Right lobe of liver (tissue), 6 donors: Measurements from ENCODE around the gene SOCS7. TPM values are rescaled to one million over a fixed set of nuclear protein-coding genes. Genes with fewer than 3 reads are reported as not detected.
"Not testable (repeated sequence)": the region's sequence is repeated elsewhere in the genome, so short reads cannot be mapped to it uniquely, and the experiment has no call there.

Experiments used
- ATAC-seq, 4 donors: fragments of 200-7000 bp; cut with Tn5 transposase; one replicate each; pipeline ENCODE4 v1.9.1; 2020; ENCODE audit warnings: mild to moderate bottlenecking in 4 of 4, moderate library complexity in 4 of 4
- DNase-seq, 3 donors: peaks; one replicate each; pipeline ENCODE4 v3.0.0-alpha.2; 2020
- H3K27ac ChIP-seq, 3 donors: fragments of 200-600 bp; one replicate each; pipeline ENCODE4 v1.8.0; 2022
- H3K27me3 ChIP-seq, 2 donors: fragments of 200-600 bp; one replicate each; pipeline ENCODE4 v1.8.0; 2022
- H3K36me3 ChIP-seq, 4 donors: fragments of 200-600 bp; sonication (generic) in 1 of 4; one replicate each; pipeline versions ENCODE4 v1.5.1 to v1.8.0; 2017 to 2022; ENCODE audit warnings: control low read depth in 1 of 4
- H3K4me1 ChIP-seq, 4 donors: fragments of 200-600 bp; sonication (generic) in 1 of 4; one replicate each; pipeline versions ENCODE4 v1.5.1 to v1.8.0; 2017 to 2022; ENCODE audit warnings: control low read depth in 1 of 4
- H3K4me3 ChIP-seq, 3 donors: fragments of 200-600 bp; one replicate each; pipeline ENCODE4 v1.8.0; 2022
- H3K9me3 ChIP-seq, 4 donors: fragments of 200-600 bp; sonication (generic) in 1 of 4; one replicate each; pipeline versions ENCODE4 v1.5.1 to v1.8.0; 2017 to 2022; ENCODE audit warnings: control low read depth in 1 of 4
- POLR2A ChIP-seq: fragments of 450-650 bp; IDR thresholded peaks from one replicate; pipeline ENCODE4 v1.6.1; 2017; ENCODE audit warnings: antibody characterized with exemption, mild to moderate bottlenecking
- WGBS: methylation state at CpG from one replicate; pipeline ENCODE4 v1.1.6; 2018; ENCODE audit warnings: low coverage, low lambda C conversion rate; ENCODE audit not compliant: insufficient coverage; ENCODE audit errors: missing lambda C conversion rate; 5-methylcytosine and 5-hydroxymethylcytosine counted together
- intact Hi-C, 2 donors: fragments of 100-400 bp; cut with DNase I; formaldehyde crosslinking; loops; one replicate each; pipeline versions ENCODE4 v1.11.2 to v1.14.1; 2022
- total RNA-seq, 6 experiments: library from RNA; depleted of rRNA in 2 of 6; stranded (reverse); fragments of >200 nt in 2 of 6; fragmentation: NEBNext Ultra II Directional in 3 of 6; extraction: Animal tissue kit (Norgen Biotek cat#: 25700) in 3 of 6; gene quantifications; one replicate each; pipeline versions ENCODE4 v1.1.0 to v1.2.4, GENCODE V29; 2016 to 2023
- TF ChIP-seq, protein P1 (sequence below), 4 donors: fragments of 200-600 bp in 3 of 4; fragments of 450-650 bp in 1 of 4; IDR thresholded peaks; one replicate each; pipeline versions ENCODE4 v1.5.1 to v1.8.0; 2016 to 2022; ENCODE audit warnings: antibody characterized with exemption in 4 of 4, mild to moderate bottlenecking in 2 of 4
- donor health status: DM: no; HTN: yes; CAD: no.
- donor health status: DM: no; HTN: no; CAD: no.
- donor health status: DM: no; HTN: no; CAD: no.
- donor health status: DM: no; HTN: yes; CAD: no.
- donor health status: DM: no; HTN: yes; CAD: no.

SOCS7 gene
- total RNA-seq, 6 experiments from 2014 or later, result 2.2 to 6.0 (median 4.3) TPM

DNA sequence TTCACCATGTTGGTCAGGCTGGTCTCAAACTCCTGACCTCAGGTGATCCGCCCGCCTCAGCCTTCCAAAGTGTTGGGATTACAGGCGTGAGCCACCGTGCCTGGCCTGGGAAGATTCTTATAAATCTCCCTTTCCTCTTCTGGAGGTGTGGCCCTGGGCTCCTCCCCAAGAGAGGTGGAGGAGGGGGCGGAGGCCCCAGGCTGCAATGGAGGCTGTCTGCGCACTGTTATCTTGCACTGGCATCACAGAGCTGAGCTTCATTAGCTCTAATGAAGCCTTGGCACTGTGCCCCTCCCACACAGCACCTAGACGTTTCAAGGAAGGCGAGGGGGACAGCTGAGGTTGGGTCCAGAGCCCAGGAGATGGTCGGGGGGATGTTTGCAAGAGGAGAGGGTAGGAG, 84.2 kb downstream of the SOCS7 start:
- Histone ChIP-seq H3K36me3 (no peaks in the 10 kb centered on the region), H3K27ac (no peak overlapping the region), H3K4me3 (no peak overlapping the region), H3K4me1 (no peaks in the 10 kb centered on the region), H3K9me3 (no peaks in the 10 kb centered on the region), H3K27me3 (no peaks in the 10 kb centered on the region)
- ATAC-seq, result no peak
- WGBS, result 74% methylated on average over 7 of the region's 9 CpGs
- intact Hi-C loops, result no loop called here
- TF ChIP-seq, protein P1, sequence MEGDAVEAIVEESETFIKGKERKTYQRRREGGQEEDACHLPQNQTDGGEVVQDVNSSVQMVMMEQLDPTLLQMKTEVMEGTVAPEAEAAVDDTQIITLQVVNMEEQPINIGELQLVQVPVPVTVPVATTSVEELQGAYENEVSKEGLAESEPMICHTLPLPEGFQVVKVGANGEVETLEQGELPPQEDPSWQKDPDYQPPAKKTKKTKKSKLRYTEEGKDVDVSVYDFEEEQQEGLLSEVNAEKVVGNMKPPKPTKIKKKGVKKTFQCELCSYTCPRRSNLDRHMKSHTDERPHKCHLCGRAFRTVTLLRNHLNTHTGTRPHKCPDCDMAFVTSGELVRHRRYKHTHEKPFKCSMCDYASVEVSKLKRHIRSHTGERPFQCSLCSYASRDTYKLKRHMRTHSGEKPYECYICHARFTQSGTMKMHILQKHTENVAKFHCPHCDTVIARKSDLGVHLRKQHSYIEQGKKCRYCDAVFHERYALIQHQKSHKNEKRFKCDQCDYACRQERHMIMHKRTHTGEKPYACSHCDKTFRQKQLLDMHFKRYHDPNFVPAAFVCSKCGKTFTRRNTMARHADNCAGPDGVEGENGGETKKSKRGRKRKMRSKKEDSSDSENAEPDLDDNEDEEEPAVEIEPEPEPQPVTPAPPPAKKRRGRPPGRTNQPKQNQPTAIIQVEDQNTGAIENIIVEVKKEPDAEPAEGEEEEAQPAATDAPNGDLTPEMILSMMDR (IDR thresholded peaks at IDR 0.05), result no peak
- TF ChIP-seq POLR2A, result no peak
- DNase-seq, result peak in 1 of 3 donors; percentile 35

DNA sequence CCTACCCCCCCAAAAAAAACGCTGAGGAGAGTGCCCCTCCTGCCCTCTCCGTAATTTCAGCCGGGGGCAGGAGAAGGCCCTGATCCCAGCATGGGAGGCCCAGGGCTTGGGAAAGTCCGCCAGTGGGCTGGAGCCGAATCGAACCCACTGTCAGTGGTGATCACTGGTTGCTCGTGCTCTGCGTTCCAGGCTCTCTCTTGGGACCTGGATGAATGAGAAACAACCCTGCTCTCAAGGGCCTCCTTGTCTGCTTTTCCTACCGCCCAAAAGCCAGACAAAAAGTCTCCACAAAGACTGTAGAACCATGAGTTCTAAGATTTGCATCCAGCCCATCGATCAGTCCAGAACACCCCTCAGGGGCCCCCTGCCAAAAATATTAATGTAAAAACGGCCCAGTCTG, 84.7 kb downstream of the SOCS7 start:
- ATAC-seq (no peak), DNase-seq (peak in 1 of 3 donors; percentile 31)
- no peaks in the 10 kb centered on the region for H3K36me3 ChIP-seq
- H3K27ac ChIP-seq, result no peak overlapping the region
- no peaks in the 10 kb centered on the region for H3K4me1 ChIP-seq
- H3K4me3 ChIP-seq, result no peak overlapping the region
- WGBS, result 46% methylated on average over 6 of the region's 11 CpGs
- no peaks in the 10 kb centered on the region for H3K27me3 ChIP-seq
- intact Hi-C loops, result no loop called here
- no peak for TF ChIP-seq POLR2A
- TF ChIP-seq, protein P1 (IDR thresholded peaks at IDR 0.05), result no peak
- H3K9me3 ChIP-seq, result no peaks in the 10 kb centered on the region

DNA sequence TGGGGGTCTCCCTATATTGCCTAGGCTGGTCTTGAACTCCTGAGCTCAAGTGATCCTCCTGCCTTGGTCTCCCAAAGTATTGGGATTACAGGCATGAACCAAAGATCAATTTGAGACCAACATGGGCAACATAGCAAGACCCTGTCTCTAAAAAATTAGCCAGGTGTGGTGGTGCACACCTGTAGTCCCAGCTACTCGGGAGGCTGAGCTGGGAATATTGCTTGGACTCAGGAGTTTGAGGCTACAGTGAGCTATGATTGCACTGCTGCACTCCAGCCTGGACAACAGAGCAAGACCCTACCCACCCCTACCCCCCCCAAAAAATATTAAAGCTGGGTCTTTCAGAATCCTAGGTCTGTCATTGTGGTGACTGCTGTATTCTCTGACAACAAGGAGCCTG, 85.7 kb downstream of the SOCS7 start:
- ATAC-seq, H3K4me1 ChIP-seq, H3K27ac ChIP-seq, intact Hi-C loops, H3K9me3 ChIP-seq, DNase-seq, H3K36me3 ChIP-seq, H3K4me3 ChIP-seq, H3K27me3 ChIP-seq: not testable (repeated sequence)
- 80% methylated on average over 1 of the region's 1 CpG for WGBS

DNA sequence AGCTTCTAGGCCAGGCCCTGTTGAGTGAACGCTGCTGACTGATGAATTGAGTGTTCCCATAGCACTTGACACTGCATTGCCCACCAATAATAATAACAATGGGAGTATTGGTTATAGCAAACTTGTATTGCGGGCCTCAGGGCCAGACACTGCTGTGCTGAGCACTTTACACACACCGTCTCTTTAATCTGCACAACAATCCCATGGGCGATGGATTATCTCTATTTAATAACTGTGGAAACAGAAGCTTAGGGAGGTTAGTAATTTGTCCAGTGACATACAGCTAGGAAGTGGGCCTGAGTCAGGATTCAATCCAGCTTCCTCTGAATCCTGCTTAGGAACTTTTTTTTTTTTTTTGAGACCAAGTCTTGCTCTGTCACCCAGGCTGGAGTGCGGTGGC, 87.8 kb downstream of the SOCS7 start:
- TF ChIP-seq POLR2A, result no peak
- TF ChIP-seq, protein P1 (IDR thresholded peaks at IDR 0.05), result no peak
- ATAC-seq, result peak in 1 of 4 donors; percentile 6
- H3K36me3 ChIP-seq, result no peaks in the 10 kb centered on the region
- no peaks in the 10 kb centered on the region for H3K27me3 ChIP-seq
- H3K27ac ChIP-seq, result no peak overlapping the region
- H3K9me3 ChIP-seq, result no peaks in the 10 kb centered on the region
- intact Hi-C loops, result no loop called here
- no peak for DNase-seq
- no peaks in the 10 kb centered on the region for H3K4me1 ChIP-seq
- 76% methylated on average over 4 of the region's 5 CpGs for WGBS
- H3K4me3 ChIP-seq, result no peak overlapping the region

DNA sequence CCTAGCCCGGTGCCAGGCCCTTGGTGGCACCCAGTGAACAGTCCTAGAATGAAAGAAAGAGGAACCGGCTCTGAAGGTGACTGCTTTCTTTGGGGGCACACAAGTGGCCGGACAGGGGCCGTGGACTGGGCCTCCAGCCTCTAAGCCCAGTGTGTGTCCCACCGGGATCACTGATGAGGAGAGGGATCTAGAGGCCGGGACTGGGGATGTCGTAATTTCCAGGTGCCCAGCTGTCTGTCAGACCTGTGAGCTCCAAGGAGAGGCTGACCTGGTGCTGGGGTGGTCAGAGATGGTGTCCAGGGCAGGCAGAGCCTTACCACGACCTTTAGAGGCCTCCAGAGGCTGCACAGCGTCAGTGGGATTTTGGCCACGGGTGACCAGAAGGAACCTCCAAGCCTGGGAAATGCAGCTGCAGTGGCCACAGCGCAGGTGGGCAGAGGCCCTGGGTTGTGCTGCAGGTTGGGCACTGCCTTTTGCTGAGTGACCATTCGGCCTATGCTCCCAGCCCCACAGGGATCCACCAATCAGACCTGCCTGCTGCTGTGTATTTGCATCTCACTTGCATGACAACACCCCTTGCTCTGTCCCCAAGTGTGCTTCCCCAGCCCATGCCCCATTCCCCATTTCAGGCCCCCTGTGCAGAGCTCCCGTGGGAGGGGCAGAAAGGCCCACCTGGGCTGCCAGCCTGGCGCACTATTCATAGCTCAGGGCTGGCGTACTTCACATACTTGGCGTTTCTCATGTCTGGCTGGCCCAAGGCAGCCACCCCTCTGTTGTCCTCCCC, 89.2 kb downstream of the SOCS7 start:
- intact Hi-C loops, result no loop called here

More for the DNA sequence above, 89.2 kb downstream of the SOCS7 start:
- 71% methylated on average over 7 of the region's 16 CpGs for WGBS
- H3K36me3 ChIP-seq, result no peaks in the 10 kb centered on the region
- DNase-seq, result peak in 1 of 3 donors; percentile 44
- no peak overlapping the region for H3K27ac ChIP-seq
- no peak for TF ChIP-seq POLR2A
- TF ChIP-seq, protein P1 (IDR thresholded peaks at IDR 0.05), result no peak
- H3K9me3 ChIP-seq, result no peaks in the 10 kb centered on the region
- no peaks in the 10 kb centered on the region for H3K27me3 ChIP-seq
- no peak for ATAC-seq
- no peaks in the 10 kb centered on the region for H3K4me1 ChIP-seq
- no peak overlapping the region for H3K4me3 ChIP-seq
